Thoracic aorta (tissue), 2 donors: Measurements from ENCODE around the gene PADI4. TPM values are rescaled to one million over a fixed set of nuclear protein-coding genes. Genes with fewer than 3 reads are reported as not detected.
"Not testable (repeated sequence)": the region's sequence is repeated elsewhere in the genome, so short reads cannot be mapped to it uniquely, and the experiment has no call there.

ENCODE experiments used
- ATAC-seq: fragments of 150-250 bp; one replicate; pipeline ENCODE4 v1.8.0; 2017; ENCODE audit warnings: low read depth; ENCODE audit not compliant: insufficient number of reproducible peaks, low FRiP score
- DNase-seq: peaks from one replicate; pipeline ENCODE4 v3.0.0-alpha.2; 2020; ENCODE audit warnings: low spot score
- H3K27ac ChIP-seq, 2 donors: fragments of 200-600 bp; sonication (generic); 1 replicate in 1 of 2; 2 replicates in 1 of 2; pipeline ENCODE4 v1.5.1; 2016; ENCODE audit warnings: mild to moderate bottlenecking in 2 of 2, moderate library complexity in 2 of 2
- H3K27me3 ChIP-seq: fragments of 200-600 bp; sonication (generic); replicated peaks from 2 replicates; pipeline ENCODE4 v1.6.0; 2016; ENCODE audit warnings: mild to moderate bottlenecking; ENCODE audit not compliant: insufficient read depth
- H3K36me3 ChIP-seq: fragments of 200-600 bp; sonication (generic); one replicate; pipeline ENCODE4 v1.5.1; 2016
- H3K4me1 ChIP-seq, 2 donors: fragments of 200-600 bp; sonication (generic); 1 replicate in 1 of 2; 2 replicates in 1 of 2; pipeline versions ENCODE4 v1.5.1 to v1.6.0; 2016; ENCODE audit warnings: low read depth in 2 of 2, mild to moderate bottlenecking in 1 of 2; ENCODE audit not compliant: control insufficient read depth in 1 of 2
- H3K4me3 ChIP-seq: fragments of 200-600 bp; sonication (generic); 2 replicates; pipeline ENCODE4 v1.5.1; 2016; ENCODE audit warnings: mild to moderate bottlenecking
- H3K9me3 ChIP-seq: fragments of 200-600 bp; sonication (generic); 2 replicates; pipeline ENCODE4 v1.5.1; 2016
- CTCF ChIP-seq: fragments of 200-600 bp; sonication (generic); IDR thresholded peaks from one replicate; pipeline ENCODE4 v1.5.1; 2019; ENCODE audit warnings: antibody characterized with exemption
- total RNA-seq, 2 donors: library from RNA; depleted of rRNA; stranded (reverse); fragments of >200 nt; gene quantifications; one replicate each; pipeline versions ENCODE4 v1.1.0 to v1.2.3, GENCODE V29; 2016

The PADI4 gene
- total RNA-seq, 2 donors from 2014 or later, result 0.27 to 0.42 TPM

- no peak for ATAC-seq
- Histone ChIP-seq H3K4me3 (no peak overlapping the region), H3K9me3 (peaks cover 4% of the 10 kb centered on the region), H3K4me1 (no peaks in the 10 kb centered on the region), H3K36me3 (no peaks in the 10 kb centered on the region), H3K27me3 (no peaks in the 10 kb centered on the region), H3K27ac (no peak overlapping the region)
- no peak for TF ChIP-seq CTCF
- DNase-seq, result no peak
These were observed 11.8 kb downstream of the PADI4 start for GRCh38 chr1:17319561-17320350.

GRCh38 chr1:17321857-17322390, 13.9 kb downstream of the PADI4 start:
- not testable (repeated sequence) for H3K27ac ChIP-seq, H3K4me1 ChIP-seq, H3K4me3 ChIP-seq, DNase-seq, ATAC-seq, H3K9me3 ChIP-seq, H3K27me3 ChIP-seq, H3K36me3 ChIP-seq

- Histone ChIP-seq H3K4me1 (no peaks in the 10 kb centered on the region), H3K27ac (no peak overlapping the region), H3K4me3 (no peak overlapping the region), H3K9me3 (no peaks in the 10 kb centered on the region), H3K36me3 (no peaks in the 10 kb centered on the region), H3K27me3 (no peaks in the 10 kb centered on the region)
- DNase-seq, result no peak
- ATAC-seq, result no peak
- TF ChIP-seq CTCF, result no peak
These were observed 20.9 kb downstream of the PADI4 start for GRCh38 chr1:17328855-17329254.

GRCh38 chr1:17329610-17330009, 21.6 kb downstream of the PADI4 start:
- Histone ChIP-seq H3K4me1 (no peaks in the 10 kb centered on the region), H3K9me3 (no peaks in the 10 kb centered on the region), H3K27ac (no peak overlapping the region), H3K27me3 (no peaks in the 10 kb centered on the region), H3K36me3 (no peaks in the 10 kb centered on the region), H3K4me3 (no peak overlapping the region)
- DNase-seq (no peak), ATAC-seq (no peak)
- TF ChIP-seq CTCF, result no peak

- ATAC-seq, result no peak
- DNase-seq, result no peak
These were observed 22.9 kb downstream of the PADI4 start for GRCh38 chr1:17330856-17331255.

More at GRCh38 chr1:17330856-17331255, 22.9 kb downstream of the PADI4 start:
- no peak overlapping the region for H3K27ac ChIP-seq
- no peaks in the 10 kb centered on the region for H3K36me3 ChIP-seq
- H3K9me3 ChIP-seq, result no peaks in the 10 kb centered on the region
- no peaks in the 10 kb centered on the region for H3K4me1 ChIP-seq
- no peak overlapping the region for H3K4me3 ChIP-seq
- no peak for TF ChIP-seq CTCF
- no peaks in the 10 kb centered on the region for H3K27me3 ChIP-seq
